ENCODE results near the gene FOXG1.

DNA sequence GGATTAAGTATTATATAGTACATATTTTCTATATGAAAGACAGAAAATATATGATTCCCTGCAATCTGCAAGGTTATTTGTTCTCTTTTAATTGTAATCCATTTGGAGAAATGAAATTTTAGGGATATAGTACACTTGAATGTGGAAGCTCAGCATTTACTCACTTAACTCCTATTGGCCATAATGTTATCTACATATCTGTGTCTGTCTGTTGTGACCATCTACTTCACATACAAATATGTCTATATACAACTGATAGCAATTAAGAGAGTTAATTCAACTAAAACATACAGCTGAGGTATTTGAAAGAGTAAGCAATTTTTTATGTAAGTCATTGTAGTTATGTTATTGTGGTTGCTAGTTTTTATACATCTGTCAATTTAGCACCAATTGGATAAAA lies 12.9 kb downstream of the FOXG1 start:
- no peak for TF ChIP-seq SFPQ (IDR thresholded peaks at IDR 0.05; ENCODE audit: low read depth, low read length)
- TF ChIP-seq CUX1 (CRISPR knock-in tag; IDR thresholded peaks at IDR 0.05) = no peak
- TF ChIP-seq OTX1 (CRISPR knock-in tag; IDR thresholded peaks at IDR 0.05) = no peak
- no peak for TF ChIP-seq HDAC2 (IDR thresholded peaks at IDR 0.05)
- TF ChIP-seq, protein P1, sequence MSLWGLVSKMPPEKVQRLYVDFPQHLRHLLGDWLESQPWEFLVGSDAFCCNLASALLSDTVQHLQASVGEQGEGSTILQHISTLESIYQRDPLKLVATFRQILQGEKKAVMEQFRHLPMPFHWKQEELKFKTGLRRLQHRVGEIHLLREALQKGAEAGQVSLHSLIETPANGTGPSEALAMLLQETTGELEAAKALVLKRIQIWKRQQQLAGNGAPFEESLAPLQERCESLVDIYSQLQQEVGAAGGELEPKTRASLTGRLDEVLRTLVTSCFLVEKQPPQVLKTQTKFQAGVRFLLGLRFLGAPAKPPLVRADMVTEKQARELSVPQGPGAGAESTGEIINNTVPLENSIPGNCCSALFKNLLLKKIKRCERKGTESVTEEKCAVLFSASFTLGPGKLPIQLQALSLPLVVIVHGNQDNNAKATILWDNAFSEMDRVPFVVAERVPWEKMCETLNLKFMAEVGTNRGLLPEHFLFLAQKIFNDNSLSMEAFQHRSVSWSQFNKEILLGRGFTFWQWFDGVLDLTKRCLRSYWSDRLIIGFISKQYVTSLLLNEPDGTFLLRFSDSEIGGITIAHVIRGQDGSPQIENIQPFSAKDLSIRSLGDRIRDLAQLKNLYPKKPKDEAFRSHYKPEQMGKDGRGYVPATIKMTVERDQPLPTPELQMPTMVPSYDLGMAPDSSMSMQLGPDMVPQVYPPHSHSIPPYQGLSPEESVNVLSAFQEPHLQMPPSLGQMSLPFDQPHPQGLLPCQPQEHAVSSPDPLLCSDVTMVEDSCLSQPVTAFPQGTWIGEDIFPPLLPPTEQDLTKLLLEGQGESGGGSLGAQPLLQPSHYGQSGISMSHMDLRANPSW (CRISPR knock-in tag; IDR thresholded peaks at IDR 0.05) = no peak
- no peak for TF ChIP-seq SUPT5H (IDR thresholded peaks at IDR 0.05)
- TF ChIP-seq, protein P2, sequence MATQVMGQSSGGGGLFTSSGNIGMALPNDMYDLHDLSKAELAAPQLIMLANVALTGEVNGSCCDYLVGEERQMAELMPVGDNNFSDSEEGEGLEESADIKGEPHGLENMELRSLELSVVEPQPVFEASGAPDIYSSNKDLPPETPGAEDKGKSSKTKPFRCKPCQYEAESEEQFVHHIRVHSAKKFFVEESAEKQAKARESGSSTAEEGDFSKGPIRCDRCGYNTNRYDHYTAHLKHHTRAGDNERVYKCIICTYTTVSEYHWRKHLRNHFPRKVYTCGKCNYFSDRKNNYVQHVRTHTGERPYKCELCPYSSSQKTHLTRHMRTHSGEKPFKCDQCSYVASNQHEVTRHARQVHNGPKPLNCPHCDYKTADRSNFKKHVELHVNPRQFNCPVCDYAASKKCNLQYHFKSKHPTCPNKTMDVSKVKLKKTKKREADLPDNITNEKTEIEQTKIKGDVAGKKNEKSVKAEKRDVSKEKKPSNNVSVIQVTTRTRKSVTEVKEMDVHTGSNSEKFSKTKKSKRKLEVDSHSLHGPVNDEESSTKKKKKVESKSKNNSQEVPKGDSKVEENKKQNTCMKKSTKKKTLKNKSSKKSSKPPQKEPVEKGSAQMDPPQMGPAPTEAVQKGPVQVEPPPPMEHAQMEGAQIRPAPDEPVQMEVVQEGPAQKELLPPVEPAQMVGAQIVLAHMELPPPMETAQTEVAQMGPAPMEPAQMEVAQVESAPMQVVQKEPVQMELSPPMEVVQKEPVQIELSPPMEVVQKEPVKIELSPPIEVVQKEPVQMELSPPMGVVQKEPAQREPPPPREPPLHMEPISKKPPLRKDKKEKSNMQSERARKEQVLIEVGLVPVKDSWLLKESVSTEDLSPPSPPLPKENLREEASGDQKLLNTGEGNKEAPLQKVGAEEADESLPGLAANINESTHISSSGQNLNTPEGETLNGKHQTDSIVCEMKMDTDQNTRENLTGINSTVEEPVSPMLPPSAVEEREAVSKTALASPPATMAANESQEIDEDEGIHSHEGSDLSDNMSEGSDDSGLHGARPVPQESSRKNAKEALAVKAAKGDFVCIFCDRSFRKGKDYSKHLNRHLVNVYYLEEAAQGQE (IDR thresholded peaks at IDR 0.05; ENCODE audit: borderline replicate concordance) = no peak
- TF ChIP-seq, protein P2 (CRISPR knock-in tag; IDR thresholded peaks at IDR 0.05; ENCODE audit: low read depth) = no peak
